ENCODE measurements around the gene RXFP2.

RXFP2 gene

DNA sequence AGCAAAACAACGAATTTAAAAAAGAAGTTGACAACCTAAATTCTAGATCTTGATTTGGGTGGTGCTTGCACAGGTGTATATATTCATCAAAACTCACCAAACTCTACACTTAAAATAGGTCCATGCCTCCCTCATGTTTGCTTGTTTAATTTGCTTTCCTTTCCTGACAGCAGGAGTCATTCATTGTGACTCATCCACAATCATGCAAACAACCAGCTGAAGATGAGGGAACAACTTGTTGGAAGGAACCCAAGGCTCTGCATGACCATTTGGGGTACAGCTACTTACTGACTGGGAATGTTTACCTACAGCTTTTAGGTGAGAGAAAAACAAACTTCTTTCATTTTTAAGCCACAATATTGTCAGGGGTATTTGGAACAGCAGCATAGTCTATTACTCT, 96.6 kb downstream of the RXFP2 start:
- H3K4me3 ChIP-seq (replicated peaks; ENCODE audit: low read depth, low read length), result no peak overlapping the region
- DNase-seq (ENCODE audit: low read depth), result peak; percentile 27
- TF ChIP-seq, protein P1, sequence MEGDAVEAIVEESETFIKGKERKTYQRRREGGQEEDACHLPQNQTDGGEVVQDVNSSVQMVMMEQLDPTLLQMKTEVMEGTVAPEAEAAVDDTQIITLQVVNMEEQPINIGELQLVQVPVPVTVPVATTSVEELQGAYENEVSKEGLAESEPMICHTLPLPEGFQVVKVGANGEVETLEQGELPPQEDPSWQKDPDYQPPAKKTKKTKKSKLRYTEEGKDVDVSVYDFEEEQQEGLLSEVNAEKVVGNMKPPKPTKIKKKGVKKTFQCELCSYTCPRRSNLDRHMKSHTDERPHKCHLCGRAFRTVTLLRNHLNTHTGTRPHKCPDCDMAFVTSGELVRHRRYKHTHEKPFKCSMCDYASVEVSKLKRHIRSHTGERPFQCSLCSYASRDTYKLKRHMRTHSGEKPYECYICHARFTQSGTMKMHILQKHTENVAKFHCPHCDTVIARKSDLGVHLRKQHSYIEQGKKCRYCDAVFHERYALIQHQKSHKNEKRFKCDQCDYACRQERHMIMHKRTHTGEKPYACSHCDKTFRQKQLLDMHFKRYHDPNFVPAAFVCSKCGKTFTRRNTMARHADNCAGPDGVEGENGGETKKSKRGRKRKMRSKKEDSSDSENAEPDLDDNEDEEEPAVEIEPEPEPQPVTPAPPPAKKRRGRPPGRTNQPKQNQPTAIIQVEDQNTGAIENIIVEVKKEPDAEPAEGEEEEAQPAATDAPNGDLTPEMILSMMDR (IDR thresholded peaks at IDR 0.05; ENCODE audit: low read length, missing control alignments), result no peak

DNA sequence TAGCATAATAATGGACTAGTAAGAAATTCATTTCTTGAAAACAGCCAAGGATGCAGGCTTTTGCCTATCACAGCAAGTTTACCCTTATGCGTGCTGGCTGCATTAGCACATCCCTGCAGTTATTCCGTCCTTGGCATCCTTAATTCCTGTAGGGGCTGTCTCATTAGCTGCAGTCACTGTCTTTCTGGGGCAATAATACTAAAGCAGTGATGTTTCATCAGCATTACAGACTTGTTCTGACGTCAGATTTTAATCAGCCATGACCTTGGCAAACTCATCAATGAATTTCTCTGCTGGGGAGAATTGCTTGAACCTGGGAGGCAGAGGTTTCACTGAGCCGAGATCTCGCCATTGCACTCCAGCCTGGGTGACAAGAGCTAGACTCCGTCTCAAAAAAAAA, 103.7 kb downstream of the RXFP2 start:
- H3K4me3 ChIP-seq (replicated peaks; ENCODE audit: low read depth, low read length), result no peak overlapping the region
- TF ChIP-seq, protein P1 (IDR thresholded peaks at IDR 0.05; ENCODE audit: low read length, missing control alignments), result no peak
- DNase-seq (ENCODE audit: low read depth), result no peak

DNA sequence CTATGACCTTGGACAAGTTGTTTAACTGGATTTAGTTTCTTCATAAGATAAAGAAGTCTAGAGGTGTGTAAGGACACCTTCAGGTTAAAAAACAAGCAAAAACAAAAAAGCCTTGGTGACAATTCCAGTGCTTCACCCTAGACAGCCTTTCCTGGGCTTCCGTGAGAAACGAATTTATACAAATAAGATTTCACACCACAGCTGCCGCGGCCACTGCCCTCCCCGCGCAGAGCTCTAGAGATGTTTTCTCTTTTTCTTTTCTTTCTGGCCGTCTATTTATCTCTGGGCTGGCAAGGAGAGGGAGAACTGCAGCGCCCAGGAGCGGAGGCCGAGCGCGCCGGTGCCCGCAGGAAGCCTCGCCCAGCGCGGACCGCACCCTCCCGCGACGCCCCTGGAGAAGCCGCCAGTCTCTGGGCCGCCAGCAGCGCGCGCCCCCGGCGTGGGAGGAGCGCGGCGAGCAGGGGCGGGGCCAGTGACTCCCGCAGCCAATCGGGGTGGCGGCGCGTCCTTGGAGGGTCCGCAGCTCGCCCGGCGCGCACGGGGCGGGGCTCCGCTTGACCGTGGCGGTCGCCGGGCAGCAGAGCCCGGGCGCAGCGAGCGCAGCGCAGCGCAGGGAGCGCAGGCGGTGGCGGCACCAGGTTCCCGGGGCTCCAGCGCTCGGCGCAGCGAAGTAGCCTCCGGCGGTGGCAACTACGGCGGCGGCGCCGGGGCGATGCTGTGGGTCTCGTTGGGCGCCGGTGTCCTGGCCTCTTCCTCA, 107.0 kb downstream of the RXFP2 start:
- peak; percentile 81 for DNase-seq (ENCODE audit: low read depth)
- TF ChIP-seq, protein P1 (IDR thresholded peaks at IDR 0.05; ENCODE audit: low read length, missing control alignments), result no peak
- peak overlapping the region; percentile 58 for H3K4me3 ChIP-seq (replicated peaks; ENCODE audit: low read depth, low read length)

DNA sequence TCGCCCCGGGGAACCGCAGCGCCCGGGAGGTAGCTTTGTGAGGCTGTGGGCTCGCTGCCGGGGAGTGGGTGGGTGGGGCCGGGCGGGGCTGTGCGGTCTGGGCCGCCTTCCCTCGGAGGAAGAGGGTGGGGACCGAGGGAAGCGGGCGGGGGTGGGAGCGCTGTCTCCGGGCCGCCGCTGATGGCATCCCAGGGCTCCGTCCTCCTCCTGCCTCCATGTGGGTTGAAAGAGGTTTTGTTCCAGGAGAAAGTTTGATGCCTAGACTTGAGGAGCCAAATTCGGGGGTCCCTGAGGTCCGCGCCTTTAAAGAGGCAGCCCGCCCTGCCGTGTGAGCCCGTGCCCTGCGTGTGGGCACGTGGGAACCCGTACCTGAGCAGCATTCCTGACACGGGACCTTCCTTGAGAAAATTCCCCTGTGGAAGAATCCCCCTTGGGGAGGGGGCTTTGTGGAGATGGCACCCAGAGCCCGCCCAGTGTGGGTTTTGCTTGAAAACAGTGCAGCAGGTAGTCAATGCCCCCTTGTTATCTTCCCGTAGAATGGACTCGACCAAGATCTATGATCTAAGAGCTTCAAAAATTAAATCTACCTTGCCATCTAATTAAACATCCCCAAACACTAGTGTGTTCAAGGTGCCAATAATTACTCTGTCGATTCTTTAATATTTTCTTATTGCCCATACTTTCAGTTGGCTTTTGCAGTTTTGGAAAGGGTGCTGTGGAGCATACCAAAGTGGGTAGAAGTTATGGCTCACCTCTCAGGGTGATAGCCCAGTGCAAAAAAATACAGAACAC, 107.8 kb downstream of the RXFP2 start:
- TF ChIP-seq, protein P1 (IDR thresholded peaks at IDR 0.05; ENCODE audit: low read length, missing control alignments), result no peak
- peak overlapping the region; percentile 58 for H3K4me3 ChIP-seq (replicated peaks; ENCODE audit: low read depth, low read length)
- no peak for DNase-seq (ENCODE audit: low read depth)

DNA sequence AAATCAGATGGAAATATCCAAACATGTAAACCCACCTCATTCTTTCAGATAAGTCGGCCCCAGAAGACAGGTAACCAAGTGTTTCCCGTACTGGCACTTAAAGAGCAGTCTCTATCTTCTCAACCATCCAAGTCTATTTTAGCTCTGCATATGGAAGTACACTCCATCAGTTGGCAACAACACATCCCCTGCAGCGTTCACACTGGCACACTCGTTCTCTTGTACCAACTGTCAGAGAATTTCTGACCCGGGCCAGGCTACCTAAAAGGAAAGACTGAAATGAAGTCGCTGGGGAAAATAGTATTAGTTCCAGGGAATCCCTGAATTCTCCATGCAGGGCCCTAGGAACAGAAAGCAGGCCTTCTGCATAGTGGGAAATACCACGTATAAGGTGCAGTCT, 109.3 kb downstream of the RXFP2 start:
- TF ChIP-seq, protein P1 (IDR thresholded peaks at IDR 0.05; ENCODE audit: low read length, missing control alignments), result no peak
- H3K4me3 ChIP-seq (replicated peaks; ENCODE audit: low read depth, low read length), result no peak overlapping the region
- no peak for DNase-seq (ENCODE audit: low read depth)

DNA sequence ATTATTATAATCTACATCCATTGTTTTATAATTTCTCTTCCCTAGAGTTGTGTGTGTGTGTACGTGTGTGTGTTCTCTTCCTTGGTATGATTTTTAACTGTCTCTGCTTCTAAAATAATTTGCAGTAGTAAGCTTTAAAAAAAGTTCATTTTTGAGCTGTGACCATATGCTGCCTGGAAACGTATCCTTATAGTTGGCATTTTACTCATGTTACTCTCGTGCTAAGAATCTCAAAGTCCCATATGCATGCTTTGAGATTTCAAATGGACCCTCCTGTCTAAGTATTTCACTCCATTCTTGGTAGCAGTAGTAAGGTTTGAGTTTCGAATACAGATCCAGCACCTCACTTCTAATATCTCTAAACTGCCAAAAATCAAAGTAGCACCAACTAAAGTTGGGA, 109.9 kb downstream of the RXFP2 start:
- H3K4me3 ChIP-seq (replicated peaks; ENCODE audit: low read depth, low read length), result no peak overlapping the region
- no peak for DNase-seq (ENCODE audit: low read depth)
- TF ChIP-seq, protein P1 (IDR thresholded peaks at IDR 0.05; ENCODE audit: low read length, missing control alignments), result no peak
